K562 (cell line): ENCODE results near the gene KCNK7. TPM values are rescaled to one million over a fixed set of nuclear protein-coding genes. Genes with fewer than 3 reads are reported as not detected.

Source experiments
- KHSRP ChIP-seq: fragments of 450-650 bp; IDR thresholded peaks from 2 replicates; pipeline ENCODE4 v1.6.1; 2017
- POLR2G ChIP-seq: fragments of 200-400 bp; formaldehyde crosslinking; IDR thresholded peaks from 2 replicates; pipeline ENCODE4 v1.6.1; 2017; ENCODE audit warnings: low read depth, mild to moderate bottlenecking, antibody characterized with exemption, low read length, moderate library complexity
- RBFOX2 ChIP-seq: fragments of 200-400 bp; formaldehyde crosslinking; IDR thresholded peaks from 2 replicates; pipeline ENCODE4 v1.6.1; 2017; ENCODE audit warnings: low read depth, mild to moderate bottlenecking, low read length, moderate library complexity
- SAFB ChIP-seq: fragments of 200-400 bp; formaldehyde crosslinking; IDR thresholded peaks from 2 replicates; pipeline ENCODE4 v1.6.1; 2017; ENCODE audit warnings: low read depth, low read length, borderline replicate concordance
- VEZF1 ChIP-seq: fragments of 200-800 bp; sonication (Bioruptor generic); IDR thresholded peaks from 2 replicates; pipeline ENCODE4 v1.6.1; 2017; ENCODE audit warnings: missing genetic modification characterization, missing compliant biosample characterization
- polyA plus RNA-seq, 8 experiments: library from polyadenylated mRNA; depleted of rRNA in 4 of 8; stranded (reverse) in 5 of 8; unstranded in 3 of 8; fragments of >200 nt; fragmentation: Nextera tagmentation in 2 of 8; fragmentation: Illumina TruSeq in 1 of 8; extraction: Ambion mirVana in 2 of 8; extraction: Trizol in 1 of 8; gene quantifications; 2 replicates each; pipeline versions ENCODE4 v1.2.1 to v1.2.3, GENCODE V29; 2011 to 2014; ENCODE audit warnings: inconsistent platforms in 1 of 8, missing spikeins in 1 of 8
- total RNA-seq, 7 experiments: library from RNA; depleted of rRNA in 6 of 7; stranded (reverse); fragments of >200 nt in 6 of 7; fragmentation: Illumina TruSeq in 2 of 7; extraction: Trizol in 2 of 7; gene quantifications; 2 replicates each; pipeline versions ENCODE4 v1.2.1 to v1.2.3, GENCODE V29; 2011 to 2021; ENCODE audit warnings: low replicate concordance in 1 of 7
- TF ChIP-seq, protein P1 (sequence below): sonication (generic); formaldehyde crosslinking; IDR thresholded peaks from 2 replicates; pipeline ENCODE4 v1.8.1; 2023; ENCODE audit warnings: mild to moderate bottlenecking, missing genetic modification reagents

KCNK7 gene
- total and polyA plus RNA-seq, 9 of the 15 experiments (the other 6 are each of a cell fraction or from before 2014, with no cell fraction given) = 0.07 to 0.40 TPM; not detected in 7

GRCh38 chr11:65619281-65619928 lies 23.8 kb upstream of the KCNK7 start (continued):
- TF ChIP-seq, protein P1, sequence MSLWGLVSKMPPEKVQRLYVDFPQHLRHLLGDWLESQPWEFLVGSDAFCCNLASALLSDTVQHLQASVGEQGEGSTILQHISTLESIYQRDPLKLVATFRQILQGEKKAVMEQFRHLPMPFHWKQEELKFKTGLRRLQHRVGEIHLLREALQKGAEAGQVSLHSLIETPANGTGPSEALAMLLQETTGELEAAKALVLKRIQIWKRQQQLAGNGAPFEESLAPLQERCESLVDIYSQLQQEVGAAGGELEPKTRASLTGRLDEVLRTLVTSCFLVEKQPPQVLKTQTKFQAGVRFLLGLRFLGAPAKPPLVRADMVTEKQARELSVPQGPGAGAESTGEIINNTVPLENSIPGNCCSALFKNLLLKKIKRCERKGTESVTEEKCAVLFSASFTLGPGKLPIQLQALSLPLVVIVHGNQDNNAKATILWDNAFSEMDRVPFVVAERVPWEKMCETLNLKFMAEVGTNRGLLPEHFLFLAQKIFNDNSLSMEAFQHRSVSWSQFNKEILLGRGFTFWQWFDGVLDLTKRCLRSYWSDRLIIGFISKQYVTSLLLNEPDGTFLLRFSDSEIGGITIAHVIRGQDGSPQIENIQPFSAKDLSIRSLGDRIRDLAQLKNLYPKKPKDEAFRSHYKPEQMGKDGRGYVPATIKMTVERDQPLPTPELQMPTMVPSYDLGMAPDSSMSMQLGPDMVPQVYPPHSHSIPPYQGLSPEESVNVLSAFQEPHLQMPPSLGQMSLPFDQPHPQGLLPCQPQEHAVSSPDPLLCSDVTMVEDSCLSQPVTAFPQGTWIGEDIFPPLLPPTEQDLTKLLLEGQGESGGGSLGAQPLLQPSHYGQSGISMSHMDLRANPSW = no peak
- TF ChIP-seq POLR2G (peak; percentile 36; the same call in 1 of the 2 replicates), RBFOX2 (peak; percentile 44; the same call in 1 of the 2 replicates), KHSRP (no peak), VEZF1 (CRISPR knock-in tag) (no peak), SAFB (no peak)
